NCI-H526 (cell line): ENCODE measurements around the gene ATF3.
"Not testable (repeated sequence)": the region's sequence is repeated elsewhere in the genome, so short reads cannot be mapped to it uniquely, and the experiment has no call there.

Source experiments
- DNase-seq, 2 experiments: peaks; one replicate each; lab custom pipeline; 2025; lab: John Stamatoyannopoulos, UW

ATF3 gene

DNA sequence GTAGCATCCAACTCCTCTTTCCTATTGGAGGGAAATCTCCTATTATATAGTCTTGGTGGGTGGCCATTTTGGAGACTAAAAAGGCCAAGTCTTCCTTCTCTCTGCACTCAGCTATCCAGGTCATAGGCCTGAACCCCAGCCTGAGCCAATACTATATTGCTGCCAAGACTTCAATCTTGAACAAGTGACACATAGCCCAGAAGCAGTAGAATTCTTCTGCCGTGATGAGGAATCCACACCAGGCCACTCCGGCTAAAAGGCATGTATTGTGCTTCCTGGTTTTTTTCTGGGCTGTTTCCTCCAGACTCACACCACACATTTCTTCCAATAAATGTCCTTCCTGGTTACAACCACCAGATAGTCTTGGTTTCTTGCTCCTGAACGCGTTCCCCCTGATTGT is 43.0 kb downstream of the ATF3 start:
- no peak for DNase-seq

DNA sequence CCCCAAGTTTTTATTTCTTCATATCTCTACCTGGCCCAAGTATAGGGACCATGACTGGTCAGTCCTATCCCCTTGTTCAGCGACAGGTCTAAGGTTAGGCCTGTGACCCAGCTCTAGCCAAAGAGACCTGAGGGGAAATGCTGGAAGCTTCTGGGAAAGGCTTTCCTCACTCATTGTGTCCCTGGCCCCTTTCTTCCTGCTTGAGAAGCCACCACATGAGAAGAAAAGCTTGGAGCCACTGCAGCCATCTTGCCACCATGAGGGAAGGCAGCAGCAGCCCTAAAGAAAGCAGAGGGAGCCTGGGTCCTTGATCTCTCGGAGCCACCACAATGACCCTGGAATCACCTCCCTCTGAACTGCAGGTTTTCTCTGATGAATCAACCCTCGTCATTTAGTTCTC is 43.4 kb downstream of the ATF3 start:
- DNase-seq, result no peak

GRCh38 chr1:212652609-212653008 is 44.0 kb downstream of the ATF3 start:
- DNase-seq, result no peak

DNA sequence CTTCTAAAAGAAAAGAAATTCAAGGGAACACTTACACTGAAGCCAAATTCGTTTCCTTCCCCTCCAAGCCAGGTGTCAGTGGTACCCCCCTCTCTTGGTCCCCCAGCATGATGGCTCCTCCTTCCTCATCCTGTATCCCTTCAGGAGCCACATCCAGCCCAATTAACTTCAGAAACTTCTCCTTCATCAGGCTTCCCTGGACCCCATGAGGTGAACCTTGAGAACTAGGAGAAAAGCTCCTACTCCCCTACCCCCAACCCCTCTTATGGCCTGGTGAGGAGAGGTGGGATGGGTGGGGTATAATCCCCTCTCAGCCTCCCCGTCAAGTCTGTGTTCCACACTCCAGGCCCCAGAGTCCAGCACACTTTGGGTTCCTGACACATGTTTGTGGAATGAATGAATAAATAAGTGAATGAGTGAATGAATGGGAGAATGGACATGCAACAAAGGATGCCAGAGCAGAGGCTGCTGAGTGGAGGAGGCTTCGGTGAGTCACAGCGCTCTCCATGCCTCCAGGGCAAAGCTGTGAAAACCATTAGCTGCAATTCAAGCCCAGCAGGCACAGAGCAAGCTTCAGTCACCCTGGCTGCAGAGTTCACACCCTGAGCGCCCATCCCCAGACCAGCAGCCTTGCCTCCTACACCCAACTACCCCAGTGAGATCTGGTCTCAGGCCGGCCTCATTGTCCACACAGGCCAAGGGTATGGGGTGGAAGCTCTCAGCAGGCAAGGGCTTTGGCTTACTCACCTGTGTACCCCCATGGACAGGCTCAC is 47.3 kb downstream of the ATF3 start:
- DNase-seq, result no peak

DNA sequence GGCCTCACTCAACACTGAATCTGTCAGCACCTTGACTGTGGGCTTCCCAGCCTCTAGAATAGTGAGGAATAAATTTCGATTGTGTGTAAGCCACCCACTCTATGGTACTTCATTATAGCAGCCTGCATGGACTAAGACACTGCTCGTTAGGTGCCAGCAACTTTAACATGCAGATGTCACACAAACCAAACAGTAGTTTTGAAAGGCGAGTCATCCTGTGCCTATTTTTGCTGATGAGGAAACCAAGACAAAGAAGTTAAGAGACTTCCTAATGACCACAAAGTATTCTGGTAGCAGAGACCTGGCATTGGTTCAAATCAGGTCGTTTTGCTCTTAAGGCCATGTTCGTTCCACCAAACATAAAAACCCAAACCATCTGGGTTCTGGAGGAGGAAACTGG is 48.2 kb downstream of the ATF3 start:
- DNase-seq, result no peak

- not testable (repeated sequence) for DNase-seq
Measured at GRCh38 chr1:212658250-212658649, 49.7 kb downstream of the ATF3 start.

- no peak for DNase-seq
Measured at GRCh38 chr1:212664409-212665199, 56.0 kb downstream of the ATF3 start.

DNA sequence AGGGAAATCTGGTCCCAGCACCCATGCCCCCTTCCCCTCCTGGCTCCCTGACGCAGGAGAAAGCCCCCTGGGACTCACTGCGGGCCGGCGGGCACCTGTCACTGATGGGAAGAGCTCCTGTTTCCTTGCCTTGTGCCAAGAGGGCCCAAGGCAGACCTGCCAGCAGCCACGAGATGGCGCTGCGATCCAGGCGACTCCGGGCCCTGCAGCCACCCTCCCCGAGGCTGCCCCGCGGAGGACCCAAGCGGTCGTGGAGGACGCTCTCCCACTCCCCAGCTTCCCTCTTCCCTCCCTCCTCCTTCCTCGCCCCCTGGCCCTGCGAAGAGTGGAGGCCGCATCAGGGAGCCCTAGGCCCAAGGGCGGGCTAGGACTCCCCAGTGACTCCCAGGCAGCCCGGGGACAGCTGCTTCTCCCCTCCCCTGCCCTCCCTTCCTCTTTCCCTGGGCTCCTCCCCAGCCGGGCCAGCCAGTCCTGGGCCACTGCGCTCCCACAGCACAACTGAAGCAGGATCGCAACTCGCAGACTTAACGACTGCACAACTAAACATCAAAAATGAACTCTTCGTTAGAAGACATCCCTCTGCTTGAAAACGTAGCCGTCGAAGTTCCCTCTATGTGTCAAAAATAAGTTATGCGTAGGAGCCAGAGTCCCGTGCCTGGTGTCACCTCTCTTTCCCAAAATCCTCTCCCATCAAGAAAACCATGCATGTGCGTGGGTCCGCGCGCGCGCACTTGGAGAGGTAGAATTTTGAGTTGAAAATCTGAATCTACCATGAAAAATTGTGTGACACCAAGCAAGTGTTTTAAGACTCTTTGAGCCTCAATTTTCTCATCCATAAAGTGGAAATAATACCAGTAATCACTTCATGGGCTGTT is 56.9 kb downstream of the ATF3 start:
- DNase-seq, result peak; percentile 44 to 76

DNA sequence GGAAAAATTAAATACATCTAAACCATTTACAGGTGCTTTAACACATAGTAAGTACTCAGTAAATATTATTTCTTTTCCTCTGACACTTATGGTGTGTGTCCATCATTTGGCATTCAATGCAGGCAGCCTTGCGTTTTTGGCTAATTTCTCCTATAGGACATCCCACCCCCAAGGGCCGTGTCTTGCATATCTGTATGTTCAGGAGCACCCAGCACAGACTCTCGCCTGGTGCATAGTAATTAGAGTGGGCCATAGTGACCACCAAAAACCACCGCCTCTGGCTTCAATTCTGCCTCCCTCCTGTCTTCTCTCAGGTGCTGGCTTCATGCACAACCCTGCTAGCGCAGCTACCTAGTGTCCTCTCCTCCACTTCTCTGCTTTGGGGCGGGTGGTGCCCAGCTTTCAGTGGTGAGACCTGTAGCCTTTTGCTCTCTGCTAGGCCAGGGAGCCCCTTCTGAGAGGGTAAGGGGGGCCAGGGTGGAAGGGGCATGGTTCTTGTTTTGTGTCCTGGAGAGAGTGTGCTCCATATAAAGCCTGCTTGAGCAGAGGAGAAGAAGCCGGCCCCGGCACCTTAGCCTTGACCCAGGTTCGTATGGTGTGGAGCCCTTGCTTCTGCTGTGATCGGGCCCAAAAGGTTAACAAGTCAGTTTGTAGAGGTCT is 57.7 kb downstream of the ATF3 start:
- no peak for DNase-seq

- peak in 1 of 2 experiments; percentile 34 for DNase-seq
Measured at GRCh38 chr1:212667223-212668139, 58.9 kb downstream of the ATF3 start.

DNA sequence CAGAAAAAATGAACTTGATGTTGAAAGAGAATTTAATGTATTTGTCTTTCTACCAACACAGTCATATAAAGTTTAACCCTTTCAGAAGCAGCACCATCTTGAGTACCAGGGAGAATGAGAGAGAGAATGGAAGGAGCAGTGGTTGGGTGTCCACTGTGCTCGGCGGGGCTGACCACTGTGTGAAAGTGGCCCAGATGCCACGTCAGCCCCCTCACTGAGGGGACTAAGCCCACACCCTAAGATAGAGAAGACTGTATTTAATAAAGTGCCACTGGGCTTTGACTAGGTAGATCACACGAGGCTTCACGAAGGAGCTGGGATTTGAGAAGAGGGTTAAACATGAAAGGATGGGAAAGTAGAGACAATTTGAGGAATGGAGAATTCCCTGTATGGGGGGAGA is 59.9 kb downstream of the ATF3 start:
- DNase-seq, result no peak

DNA sequence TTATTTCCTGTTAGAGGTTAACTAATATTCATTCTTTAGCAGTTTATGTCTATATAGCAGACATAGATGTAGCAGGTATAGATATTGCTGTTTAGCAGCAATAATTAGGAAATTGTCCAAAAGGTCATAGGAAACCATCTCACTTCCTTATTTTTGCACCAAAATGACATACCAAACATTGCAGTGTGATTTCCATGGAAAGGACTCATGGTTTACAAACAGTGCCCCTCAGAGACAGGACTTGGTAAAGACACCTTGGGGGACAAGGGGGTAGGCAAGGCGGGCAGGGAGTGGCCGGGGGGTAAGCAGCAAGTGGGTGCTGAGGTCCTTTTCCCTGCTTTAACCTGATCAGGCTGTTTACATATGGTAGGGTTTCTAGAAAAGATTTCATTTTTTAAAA is 60.5 kb downstream of the ATF3 start:
- DNase-seq, result peak in 1 of 2 experiments; percentile 12

GRCh38 chr1:212669600-212669999 is 61.0 kb downstream of the ATF3 start:
- no peak for DNase-seq

DNA sequence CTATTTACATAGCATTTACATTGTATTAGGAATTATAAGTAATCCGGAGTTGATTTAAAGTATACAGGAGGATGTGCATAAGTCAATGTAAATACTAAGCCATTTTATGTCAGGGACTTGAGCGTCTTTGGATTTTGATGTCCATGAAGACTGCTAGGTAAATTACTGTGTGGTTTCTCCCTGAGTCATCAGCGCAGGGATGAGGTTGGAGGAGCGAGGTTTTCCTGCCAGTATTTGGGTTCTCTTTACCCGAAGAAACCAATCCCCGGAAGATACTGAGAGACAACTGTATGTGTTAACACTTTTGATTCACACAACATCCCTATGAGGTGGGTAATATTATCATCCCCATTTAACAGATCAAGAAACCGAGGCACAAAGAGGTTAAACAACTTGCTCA is 61.7 kb downstream of the ATF3 start:
- DNase-seq, result no peak
